ENCODE measurements around the gene CFAP61.
"Not testable (repeated sequence)": the region's sequence is repeated elsewhere in the genome, so short reads cannot be mapped to it uniquely, and the experiment has no call there.

CFAP61 gene, protein sequence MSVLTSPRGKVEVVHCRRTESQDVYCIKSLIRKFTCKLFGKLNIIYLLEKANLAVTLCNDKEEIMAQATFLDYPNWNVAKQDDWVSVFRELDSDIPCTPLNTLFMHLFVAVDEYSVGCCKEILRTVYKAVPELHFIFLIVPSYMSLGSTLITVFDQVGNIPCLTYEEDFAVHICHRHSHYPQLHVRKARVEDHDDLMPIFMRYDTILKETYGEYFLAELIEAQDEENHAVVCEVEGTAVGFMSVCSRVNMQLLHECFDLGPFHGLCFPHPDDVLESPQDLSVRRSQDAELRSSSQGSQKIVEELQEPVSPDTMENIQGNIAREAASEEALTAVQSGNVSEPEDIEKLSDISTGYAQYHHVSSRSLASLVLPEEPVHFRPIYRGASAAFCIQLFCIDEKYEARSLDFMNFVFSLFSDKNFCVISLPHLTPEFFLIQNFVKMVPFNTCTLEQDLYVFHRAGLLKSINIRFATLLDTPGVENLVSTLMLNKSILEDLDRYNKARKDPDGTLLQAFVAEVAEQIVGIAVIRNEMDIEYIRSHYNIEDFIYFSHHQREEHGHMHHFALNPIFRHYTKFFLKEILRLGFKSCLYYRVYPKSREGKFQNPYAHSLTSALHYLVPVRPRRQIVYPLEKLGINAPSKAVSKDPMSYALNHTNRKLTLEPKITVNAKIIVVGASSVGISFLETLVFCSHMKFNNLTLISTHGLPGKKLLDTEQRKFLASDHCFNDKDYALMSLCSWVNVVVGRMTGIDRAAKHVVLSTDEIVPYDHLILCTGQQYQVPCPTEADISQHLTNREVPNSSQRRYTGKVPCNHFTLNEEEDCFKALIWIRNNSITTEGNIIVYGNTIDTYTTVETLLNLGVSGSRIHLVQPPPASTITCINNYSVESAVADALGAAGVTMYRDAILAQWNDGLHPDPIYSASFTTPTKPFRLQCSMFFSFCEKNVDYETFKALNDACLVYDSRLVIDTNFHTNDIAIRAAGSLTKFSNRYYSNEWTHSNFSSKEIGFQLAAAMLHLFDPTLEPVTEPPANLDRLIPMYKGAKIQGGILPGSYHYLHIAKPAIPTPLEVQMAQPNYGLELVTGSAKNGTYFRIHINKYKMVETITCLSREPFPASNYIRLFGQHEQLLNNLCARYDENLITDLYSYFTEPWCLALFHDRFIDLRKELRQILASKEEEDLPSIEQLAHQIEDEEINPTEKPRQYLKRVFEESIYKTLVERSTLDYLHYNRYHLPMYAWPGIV

DNA sequence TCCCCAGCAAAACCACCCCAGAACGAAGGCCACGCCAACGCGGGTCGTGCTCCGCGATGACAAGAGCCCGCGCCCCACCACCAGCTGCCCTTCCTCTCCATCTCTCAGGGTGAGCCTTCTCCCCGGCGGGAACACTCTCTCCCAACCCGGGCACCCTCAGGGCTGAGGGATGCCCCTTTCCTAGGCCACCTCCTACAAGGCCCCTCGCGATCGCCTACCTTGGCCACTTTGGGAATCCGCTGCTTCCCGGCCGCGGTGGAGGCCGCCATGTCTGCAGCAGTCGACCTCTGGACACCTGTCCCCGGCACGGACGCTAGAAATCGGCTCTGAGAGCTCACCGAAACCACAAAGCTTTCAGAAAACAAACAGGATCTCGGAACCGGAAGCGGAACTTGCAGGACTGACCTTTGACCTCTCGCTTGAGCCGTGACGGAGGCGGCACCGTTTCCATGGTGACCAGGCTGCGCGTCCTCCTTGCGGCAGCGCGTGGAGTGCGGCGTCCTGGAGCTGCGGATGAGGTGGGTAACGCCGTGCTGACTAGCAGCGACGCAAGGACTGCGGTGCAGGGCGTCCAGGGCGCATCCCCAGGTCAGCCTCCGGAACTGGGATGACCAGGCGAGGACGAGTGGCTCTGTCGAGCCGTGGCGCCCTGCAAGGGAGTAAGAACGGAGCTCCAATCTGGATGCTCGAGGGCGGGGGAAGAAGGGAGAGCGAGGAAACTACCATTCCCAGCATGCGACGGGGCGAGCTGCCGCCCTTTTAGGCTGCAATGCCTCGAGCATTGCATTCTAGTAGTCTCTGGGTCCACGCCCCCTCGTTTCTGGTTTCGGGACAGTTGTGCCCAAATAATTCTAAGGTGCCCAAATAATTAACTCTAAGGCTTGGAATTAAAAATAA is at the start of gene CFAP61, which contains the start of gene CRNKL1:
TSS of gene CFAP61 (plus strand) at position 459 of the 897 bp plus-strand sequence. CDS start 4,122 bp downstream, outside the sequence.
TSS of gene CRNKL1 (minus strand) at position 393 of the 897 bp plus-strand sequence. CDS start at position 269, 124 bp downstream.
- peak; percentile 92 to 96 for DNase-seq

DNA sequence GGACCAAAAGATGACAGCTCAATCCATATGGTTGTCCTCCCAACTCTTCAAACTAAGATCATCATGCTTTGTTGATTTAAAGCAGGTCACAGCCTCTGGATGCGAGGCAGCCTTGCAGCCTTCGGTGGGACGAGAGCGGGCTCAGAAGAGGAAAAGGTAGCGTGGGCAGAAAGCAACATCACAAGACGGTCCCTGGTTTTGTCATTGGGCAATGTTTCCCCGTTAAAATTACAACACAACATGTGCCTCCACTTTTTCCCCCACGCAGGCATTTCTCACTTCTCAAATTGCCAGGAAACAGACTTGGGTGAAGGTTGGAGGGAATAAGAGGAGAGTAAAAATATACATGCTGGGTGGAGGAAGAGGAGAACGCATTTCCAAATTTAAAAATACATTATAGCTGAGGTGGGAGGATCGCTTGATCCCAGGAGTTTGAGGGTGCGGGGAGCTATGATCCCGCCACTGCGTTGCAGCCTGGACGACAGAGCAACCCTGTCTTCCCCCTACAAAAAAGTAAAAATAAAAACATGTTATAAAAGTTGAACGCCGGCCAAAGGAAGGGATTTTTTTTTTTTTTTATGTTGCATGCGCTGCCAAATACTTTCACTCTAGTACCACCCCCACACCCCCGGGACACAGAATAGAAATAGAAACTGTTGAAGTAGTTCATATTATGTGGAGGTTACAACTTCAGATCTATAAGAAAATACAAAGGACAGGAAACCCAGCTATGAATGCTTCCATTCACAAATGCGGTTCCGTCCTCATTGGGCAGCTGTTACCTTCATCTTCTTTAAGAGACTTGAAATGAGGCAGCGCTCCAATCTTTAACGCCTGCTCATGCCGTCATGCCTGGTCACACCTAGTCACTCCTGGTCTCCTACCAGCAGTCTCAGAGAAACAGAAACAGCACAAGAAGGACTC is 49.0 kb upstream of the CFAP61 start:
- no peak for DNase-seq

DNA sequence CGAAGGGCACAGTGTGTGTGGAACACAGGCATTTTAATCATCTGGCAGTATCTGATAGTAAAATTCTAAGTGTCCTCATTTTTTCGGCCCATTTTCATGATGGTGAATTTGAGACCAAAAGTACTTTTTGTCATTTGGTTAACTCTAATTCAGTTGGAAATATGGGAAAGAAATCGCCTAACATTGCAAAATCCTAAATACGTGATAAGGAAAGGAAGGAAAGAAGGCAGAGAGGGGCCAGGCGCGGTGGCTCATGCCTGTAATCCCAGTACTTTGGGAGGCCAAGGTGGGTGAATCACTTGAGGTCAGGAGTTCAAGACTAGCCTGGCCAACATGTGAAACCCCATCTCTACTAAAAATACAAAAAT is 48.4 kb upstream of the CFAP61 start:
- DNase-seq: not testable (repeated sequence)

DNA sequence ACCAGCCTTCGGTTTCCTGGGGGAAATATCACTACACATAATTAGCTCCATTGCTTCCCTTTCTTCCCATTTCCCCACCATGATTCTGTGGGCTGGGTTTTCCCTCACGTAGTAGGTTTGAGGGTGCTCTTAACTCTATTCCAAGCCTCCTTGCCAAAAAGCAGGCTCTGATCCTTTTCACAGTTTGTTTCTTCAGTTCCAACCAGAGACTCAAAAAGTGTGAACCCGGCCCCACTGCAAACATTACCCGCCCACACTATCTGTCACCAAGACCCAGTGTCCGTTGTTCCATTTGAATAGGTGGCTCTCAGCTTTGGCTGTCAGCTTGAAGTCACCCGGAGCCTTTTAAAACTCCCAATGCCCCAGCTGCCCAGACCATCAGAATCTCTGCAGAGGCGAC is 47.0 kb upstream of the CFAP61 start:
- no peak for DNase-seq

DNA sequence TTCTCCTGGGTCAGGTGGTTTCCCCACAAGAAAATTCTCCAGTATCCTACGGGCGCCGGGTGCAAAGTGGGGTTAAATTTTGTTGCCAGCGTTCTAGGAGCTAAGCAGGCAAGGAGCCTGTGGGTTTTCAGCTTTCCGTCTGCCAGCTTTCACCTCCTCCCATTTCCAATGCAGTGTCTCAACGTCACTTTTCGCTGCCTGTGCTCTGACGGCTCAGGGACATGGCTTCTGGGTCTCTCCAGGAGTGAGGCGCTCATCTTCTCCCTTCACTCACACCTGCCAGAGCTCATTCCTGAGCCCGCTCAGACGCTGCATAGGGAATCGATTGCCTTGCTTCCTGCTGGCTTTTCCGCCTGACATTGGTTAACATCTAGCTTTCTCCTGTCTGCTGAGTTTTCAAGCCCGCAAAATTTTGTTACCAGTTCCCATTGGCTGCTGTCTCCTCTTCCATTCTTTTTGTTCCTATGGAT is 42.5 kb upstream of the CFAP61 start:
- DNase-seq: no peak

DNA sequence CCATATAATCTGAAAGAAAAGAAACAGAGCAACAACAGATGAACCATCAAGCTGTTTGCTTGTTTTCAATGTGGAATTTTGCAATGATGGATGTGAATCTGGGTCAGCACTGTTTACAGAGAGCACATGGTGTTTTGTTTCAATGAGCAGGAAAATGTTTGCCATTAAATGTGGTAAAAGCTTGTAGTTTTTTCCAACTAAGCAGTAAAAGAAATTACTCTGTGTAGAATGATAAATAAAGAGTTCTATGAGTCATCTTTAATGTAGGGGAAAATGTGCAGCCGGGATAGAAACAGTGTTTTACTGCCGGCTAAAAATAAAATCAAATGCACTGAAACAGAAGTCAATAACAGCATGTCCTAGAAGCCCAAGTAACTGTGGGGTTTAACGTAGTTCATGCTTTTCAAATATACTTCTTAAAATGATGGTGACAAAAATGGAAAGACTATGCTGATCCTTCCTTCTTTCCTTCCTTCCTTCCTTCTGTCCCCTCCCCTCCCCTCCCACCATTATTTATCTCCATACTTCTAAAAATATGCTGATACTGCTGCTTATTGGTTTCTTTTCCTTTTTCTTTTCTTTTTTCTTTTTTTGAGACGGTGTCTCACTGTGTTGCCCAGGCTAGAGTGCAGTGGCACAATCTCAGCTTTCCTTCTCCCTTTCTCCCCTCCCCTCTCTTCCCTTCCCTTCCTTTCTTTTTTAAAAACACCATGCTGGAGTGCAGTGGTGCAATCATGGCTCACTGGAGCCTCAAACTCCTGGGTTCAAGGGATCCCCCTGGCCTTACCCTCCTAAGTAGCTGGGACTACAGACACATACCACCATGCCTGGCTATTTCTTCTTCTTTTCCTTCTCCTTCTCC is 41.5 kb upstream of the CFAP61 start:
- no peak for DNase-seq

DNA sequence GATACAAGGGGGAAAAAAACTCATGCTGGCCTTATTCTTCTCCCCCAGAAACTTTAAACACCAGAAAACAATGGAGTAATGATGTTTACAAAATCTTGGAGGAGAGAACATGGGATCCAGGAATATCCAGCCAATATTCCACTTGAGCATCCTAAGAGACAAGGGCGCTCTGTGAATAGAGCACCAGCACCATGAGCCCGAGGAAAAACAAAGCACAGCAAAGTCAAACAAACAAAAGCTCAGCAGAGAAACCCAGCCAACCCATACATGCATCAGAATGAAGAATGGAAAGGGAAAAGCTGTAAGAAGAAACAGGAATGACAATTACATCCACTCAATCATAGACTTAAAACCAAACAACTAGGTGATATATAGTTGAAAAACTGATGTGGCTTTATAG is 39.8 kb upstream of the CFAP61 start:
- no peak for DNase-seq

DNA sequence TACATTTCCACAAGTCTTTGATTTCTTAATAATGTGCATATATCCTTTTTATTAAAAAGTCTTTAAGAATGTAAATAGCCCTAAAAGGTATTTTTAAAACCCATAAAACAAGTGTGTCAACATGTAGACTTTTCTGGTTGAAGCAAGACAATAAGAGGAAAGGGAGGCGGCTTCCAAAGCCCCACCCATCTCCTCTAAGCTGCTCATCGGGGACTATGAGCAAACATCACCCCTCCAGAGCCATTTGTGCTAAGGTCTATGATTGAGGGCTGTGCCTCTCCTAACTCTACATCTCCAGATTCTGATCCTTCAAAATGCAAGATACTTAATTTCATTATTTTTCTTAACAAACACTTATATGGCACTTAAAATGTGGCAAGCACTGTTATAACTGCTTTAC is 37.7 kb upstream of the CFAP61 start:
- DNase-seq: no peak

DNA sequence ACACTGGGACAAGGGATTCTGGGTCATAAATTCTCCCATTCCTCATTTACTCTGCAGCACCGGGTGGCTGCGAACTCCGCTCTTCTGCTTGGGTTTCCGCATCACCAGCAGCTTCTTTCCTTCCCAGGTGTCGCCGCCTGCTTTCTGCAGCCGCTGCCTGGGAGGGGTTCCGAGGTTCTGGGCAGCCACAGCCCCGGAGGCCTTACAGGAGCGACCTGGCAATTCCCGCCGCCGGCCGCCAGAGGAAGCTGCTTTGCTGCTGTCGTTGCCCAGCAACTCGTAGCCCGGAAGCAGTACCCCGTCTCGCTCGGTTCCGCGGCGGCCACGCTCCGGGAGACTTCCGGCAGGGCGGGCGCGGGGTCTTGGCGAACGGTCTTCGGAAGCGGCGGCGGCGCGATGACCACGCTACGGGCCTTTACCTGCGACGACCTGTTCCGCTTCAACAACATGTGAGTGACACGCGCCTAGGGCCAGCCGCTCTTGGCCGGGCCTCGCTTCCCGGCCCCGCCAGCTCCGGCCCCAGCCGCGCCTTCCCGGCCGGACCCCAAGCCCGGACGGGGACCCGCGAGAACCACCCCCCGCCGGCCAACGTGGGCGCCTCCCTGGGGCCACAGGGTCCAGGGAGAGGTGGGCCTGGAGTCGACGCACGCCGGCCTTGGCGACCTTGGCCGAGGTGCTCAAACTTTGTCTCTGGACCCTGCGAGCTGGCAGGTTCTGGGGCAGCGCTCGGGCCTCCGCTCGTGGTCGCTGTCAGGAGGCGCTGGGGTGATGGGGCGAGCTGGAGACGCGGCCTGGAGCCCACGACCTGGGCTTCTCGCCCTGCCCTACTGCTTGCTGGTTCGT is 35.1 kb upstream of the CFAP61 start, which contains the start of gene NAA20:
TSS of gene NAA20 (plus strand) at position 362 of the 843 bp plus-strand sequence. CDS start at position 397, 35 bp downstream.
- DNase-seq: peak; percentile 71 to 80

DNA sequence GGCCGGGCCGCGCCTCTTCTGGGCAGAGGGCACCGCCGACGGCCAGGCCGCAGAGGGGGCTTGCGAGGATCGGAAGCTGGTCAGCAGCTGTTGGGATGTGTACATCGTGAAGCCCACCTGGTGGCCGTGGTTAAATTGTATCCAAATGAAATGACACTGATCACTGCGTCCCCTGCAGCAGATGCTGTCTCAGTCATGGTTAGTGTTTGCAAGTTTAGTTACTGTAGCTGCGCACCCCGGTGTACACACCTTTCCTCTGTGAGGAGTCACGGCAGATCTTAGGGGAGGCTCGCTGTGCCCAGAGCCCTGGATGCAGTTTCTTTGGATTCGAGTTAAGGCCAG is 34.5 kb upstream of the CFAP61 start:
- no peak for DNase-seq

DNA sequence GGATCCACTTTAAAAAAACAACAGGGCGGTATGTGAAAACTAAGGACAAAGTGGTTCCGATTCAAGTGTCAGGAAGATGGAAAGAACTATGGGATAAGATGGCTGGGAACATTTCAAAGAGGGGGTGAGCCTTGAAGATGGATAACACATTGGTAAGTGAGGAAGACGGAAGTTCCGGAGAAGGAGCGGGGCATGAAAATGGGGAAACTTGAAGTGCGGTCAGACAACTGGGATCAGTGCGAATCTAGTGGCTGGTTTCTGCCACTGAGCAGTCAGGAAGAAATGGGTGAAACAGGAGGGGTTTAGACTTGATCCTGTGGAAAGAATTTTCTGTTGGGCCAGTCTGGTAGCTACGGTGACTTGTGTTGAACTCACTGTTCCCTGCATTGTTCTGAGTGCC is 34.0 kb upstream of the CFAP61 start:
- DNase-seq: no peak

DNA sequence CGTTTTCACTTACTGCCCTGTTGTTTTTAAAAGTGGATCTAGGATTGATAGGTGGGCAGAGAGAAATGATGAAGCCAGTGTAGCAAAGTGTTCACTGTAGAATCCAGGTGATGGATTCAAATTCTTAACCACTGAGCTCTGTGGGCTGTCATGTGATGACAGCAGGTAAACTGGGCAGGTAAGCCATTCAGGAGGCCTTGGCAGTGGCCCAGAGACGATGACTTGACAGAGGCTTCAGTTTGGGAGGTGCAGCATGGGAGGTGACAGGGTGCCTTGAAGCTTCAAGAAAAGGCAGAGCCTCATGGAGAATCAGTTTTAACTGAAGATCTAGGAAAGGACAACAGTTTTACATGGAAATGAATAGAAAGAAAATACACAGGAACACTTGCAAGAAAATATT is 33.2 kb upstream of the CFAP61 start:
- no peak for DNase-seq

DNA sequence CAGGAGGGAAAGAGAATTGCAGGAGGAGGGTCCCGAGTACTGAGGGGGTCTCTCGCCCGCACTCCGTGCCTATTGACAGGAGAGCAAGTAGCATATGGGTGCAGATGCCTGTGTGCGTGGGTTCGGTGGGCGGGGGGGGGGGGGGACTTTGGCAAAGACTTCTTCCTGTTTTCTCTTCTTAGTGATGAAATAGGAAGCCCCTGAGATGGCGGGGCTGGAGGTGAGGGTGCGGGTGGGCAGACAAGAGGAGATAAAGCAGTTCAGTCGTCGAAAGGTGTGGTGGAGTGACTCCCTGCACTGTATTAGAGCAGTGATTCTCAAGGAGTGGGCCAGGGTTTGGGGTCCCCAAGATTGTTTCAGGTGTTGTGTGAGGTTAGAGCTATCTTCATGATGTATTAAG is 31.4 kb upstream of the CFAP61 start:
- DNase-seq: no peak

DNA sequence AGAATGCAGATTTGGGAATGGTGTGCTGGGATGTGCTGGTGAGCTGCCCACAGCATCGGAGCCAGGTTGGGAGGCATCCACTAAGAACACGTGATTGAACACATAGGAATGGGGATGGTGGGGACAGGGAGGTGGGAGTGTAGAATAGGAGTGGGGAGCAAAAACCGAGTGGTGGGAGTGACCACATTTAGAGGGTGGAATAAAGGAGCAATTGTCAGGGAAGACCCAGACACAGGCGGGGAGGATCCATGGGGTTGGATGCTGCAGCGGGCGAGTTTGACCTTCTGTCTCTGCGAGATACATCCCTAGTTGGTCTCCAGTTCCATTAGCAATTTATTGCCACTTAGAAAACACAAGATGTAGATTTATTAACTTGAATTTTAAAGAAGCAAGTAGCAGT is 30.5 kb upstream of the CFAP61 start:
- no peak for DNase-seq

DNA sequence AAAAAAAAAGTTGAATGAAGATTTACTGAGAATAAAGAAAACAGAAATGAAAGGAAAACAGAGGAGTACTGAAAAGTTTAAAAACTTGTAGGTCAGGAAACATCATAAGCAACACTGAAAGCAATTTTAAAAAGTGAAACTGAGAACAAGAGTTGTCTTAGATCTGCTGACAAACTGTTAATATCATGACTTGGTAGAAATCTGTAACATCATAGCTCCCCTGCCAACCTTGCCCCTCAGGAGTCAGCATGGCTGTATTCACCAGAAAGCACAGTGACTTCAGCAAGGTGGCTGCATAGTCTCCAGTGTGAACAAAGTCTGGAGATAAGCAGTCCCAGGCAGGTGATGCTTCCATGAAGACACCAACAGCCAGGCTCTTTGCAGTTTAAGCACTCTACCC is 29.8 kb upstream of the CFAP61 start:
- DNase-seq: no peak

DNA sequence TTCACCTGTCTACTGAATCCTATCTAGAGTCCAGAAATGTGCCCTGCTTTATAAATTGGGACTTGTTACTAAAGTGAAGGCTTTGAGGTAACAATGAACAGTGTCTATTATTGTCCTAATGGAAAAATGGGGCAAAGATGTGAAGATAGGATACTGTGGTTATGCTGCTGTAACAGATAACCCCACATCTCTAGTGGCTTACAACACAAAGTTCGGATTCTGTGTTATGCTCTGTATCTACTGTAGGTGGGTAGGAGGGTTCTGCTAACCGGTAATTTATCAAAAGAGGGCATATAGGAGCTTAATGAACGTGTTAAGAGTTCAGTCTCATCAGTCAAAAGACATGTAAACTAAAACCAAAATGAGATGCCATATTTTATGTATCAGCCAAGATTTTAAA is 28.9 kb upstream of the CFAP61 start:
- no peak for DNase-seq

DNA sequence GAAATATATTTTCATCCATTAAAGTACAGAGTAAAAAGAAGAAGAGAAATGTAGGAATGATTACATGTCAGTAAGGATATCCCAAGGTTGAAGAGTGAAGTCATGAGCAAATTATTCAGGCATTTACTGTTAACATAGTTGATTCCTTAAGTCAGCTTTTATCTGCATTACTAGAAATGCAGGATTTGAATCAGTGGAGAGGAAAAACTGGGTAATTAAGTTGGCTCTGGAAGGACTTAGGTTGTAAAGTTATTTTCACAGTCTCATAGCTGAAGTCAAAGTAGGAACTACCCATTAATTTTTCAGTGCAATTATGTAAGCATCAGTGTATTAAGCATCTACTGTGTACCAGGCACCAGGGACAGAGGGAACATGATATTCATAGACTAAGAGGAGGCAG is 27.4 kb upstream of the CFAP61 start:
- no peak for DNase-seq

DNA sequence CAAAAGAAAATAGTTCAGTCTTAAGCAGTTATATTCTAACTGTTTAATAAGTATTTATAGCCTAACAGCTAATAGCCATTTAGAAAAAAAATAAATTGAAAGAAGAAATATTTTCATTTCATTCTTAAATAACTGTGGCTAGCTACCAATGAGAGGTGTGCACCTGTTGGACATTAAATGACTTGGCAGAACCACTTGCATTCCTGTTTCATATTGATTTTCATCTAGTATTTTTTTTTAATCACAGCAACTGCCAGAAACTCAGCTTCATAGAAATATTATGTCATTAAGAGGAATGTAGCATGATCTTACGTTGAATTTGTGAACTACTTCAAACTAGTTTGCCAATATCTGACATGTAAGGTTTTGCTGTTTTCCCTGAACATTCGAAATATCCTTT is 25.0 kb upstream of the CFAP61 start:
- no peak for DNase-seq

DNA sequence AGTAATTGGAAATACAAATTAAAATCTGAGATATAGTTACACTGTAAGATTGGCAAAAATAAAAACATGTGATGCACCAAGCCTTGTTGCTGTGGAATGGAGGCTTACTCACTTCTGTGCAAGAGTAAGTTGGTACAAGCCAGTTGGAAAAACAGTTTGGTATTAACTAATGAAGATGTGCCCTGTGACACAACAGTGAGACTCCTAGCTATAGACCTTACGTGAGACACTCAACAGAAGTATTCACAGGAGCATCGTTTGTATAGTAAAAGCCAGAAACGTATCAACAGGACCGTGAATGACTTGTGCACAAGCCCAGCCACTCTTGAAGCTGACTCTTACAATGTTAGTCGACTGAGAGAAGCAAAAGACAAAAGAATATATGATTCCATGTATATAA is 20.5 kb upstream of the CFAP61 start:
- no peak for DNase-seq

Measured in bone marrow (tissue), 2 donors.